ENCODE data around the gene LEAP2. TPM values are rescaled to one million over a fixed set of nuclear protein-coding genes. Genes with fewer than 3 reads are reported as not detected.

The LEAP2 gene
- total RNA-seq, 4 donors from 2014 or later: 0.84 to 2.0 (median 1.8) TPM; not detected in 1

DNA sequence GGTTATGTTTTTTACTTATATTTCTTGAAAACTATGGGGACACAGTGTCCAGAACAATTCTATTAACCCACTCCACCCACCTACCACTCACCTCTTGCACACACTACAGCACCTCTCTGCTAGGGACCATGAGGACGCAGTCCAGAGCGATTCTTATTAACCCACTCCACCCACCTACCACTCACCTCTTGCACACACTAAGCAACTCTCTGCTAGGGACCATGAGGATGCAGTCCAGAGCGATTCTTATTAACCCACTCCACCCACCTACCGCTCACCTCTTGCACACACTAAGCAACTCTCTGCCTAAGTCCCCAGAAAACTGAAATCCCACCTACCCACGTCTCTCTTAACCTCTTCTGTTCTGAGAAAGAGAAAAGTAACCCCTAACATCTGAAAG is 40.9 kb upstream of the LEAP2 start:
- TF ChIP-seq, protein P1, sequence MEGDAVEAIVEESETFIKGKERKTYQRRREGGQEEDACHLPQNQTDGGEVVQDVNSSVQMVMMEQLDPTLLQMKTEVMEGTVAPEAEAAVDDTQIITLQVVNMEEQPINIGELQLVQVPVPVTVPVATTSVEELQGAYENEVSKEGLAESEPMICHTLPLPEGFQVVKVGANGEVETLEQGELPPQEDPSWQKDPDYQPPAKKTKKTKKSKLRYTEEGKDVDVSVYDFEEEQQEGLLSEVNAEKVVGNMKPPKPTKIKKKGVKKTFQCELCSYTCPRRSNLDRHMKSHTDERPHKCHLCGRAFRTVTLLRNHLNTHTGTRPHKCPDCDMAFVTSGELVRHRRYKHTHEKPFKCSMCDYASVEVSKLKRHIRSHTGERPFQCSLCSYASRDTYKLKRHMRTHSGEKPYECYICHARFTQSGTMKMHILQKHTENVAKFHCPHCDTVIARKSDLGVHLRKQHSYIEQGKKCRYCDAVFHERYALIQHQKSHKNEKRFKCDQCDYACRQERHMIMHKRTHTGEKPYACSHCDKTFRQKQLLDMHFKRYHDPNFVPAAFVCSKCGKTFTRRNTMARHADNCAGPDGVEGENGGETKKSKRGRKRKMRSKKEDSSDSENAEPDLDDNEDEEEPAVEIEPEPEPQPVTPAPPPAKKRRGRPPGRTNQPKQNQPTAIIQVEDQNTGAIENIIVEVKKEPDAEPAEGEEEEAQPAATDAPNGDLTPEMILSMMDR (IDR thresholded peaks at IDR 0.05): no peak
- no peak for TF ChIP-seq POLR2A (IDR thresholded peaks at IDR 0.05)
- intact Hi-C loops (cut with DNase I; ENCODE audit: low total_unique reads): no loop called here
- 91 to 92% methylated on average over 5 of the region's 5 CpGs for WGBS, 2 donors
- no peak for DNase-seq (ENCODE audit: low spot score in 2 of 2)
- H3K4me3 ChIP-seq (ENCODE audit: low read depth, poor library complexity, severe bottlenecking): no peak overlapping the region

- DNase-seq (ENCODE audit: low spot score in 2 of 2): peak in 1 of 2 donors; percentile 9
- H3K4me3 ChIP-seq (ENCODE audit: low read depth, poor library complexity, severe bottlenecking): no peak overlapping the region
- intact Hi-C loops (cut with DNase I; ENCODE audit: low total_unique reads): no loop called here
- TF ChIP-seq POLR2A (IDR thresholded peaks at IDR 0.05): no peak
- TF ChIP-seq, protein P1 (IDR thresholded peaks at IDR 0.05): no peak
- 93 to 96% methylated on average over 3 of the region's 3 CpGs for WGBS, 2 donors
Measured at GRCh38 chr5:132834057-132834456, 39.4 kb upstream of the LEAP2 start.

DNA sequence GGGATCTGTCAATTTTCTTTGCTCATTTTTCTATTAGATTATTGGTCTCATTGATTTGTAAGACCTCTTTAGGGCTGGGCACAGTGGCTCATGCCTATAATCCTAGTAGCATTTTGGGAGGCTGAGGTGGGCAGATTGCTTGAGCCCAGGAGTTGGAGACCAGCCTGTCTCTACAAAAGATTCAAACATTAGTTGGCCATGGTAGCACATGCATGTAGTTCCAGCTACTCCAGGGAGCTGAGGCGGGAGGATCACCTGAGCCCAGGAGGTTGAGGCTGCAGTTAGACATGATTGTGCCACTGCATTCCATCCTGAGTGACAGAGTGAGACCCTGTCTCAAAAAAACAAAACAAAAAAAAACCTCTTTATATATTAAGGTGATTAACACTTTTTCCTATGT is 36.6 kb upstream of the LEAP2 start:
- no peak for DNase-seq (ENCODE audit: low spot score in 2 of 2)
- no peak for TF ChIP-seq POLR2A (IDR thresholded peaks at IDR 0.05)
- TF ChIP-seq, protein P1 (IDR thresholded peaks at IDR 0.05): no peak
- 86 to 100% methylated on average over 1 of the region's 1 CpG for WGBS, 2 donors
- intact Hi-C loops (cut with DNase I; ENCODE audit: low total_unique reads): no loop called here
- no peak overlapping the region for H3K4me3 ChIP-seq (ENCODE audit: low read depth, poor library complexity, severe bottlenecking)

- intact Hi-C loops (cut with DNase I; ENCODE audit: low total_unique reads): no loop called here
- DNase-seq (ENCODE audit: low spot score in 2 of 2): no peak
- WGBS, 2 donors: 76 to 88% methylated on average over 2 of the region's 2 CpGs
- TF ChIP-seq, protein P1 (IDR thresholded peaks at IDR 0.05): no peak
- TF ChIP-seq POLR2A (IDR thresholded peaks at IDR 0.05): no peak
- no peak overlapping the region for H3K4me3 ChIP-seq (ENCODE audit: low read depth, poor library complexity, severe bottlenecking)
Measured at GRCh38 chr5:132837868-132838267, 35.6 kb upstream of the LEAP2 start.

GRCh38 chr5:132838516-132839282 is 34.8 kb upstream of the LEAP2 start:
- H3K4me3 ChIP-seq (ENCODE audit: low read depth, poor library complexity, severe bottlenecking): no peak overlapping the region
- intact Hi-C loops (cut with DNase I; ENCODE audit: low total_unique reads): no loop called here
- no peak for TF ChIP-seq POLR2A (IDR thresholded peaks at IDR 0.05)
- TF ChIP-seq, protein P1 (IDR thresholded peaks at IDR 0.05): no peak
- DNase-seq (ENCODE audit: low spot score in 2 of 2): no peak
- WGBS, 2 donors: 76 to 78% methylated on average over 3 of the region's 3 CpGs
